TTC549 (cell line): ENCODE data around the gene EMC10.

Source experiments
- FAIRE-seq: peaks from 2 replicates; lab custom pipeline; 2012; peaks lifted over from hg19 to GRCh38; lab: Jason Lieb, UNC

Gene EMC10

DNA sequence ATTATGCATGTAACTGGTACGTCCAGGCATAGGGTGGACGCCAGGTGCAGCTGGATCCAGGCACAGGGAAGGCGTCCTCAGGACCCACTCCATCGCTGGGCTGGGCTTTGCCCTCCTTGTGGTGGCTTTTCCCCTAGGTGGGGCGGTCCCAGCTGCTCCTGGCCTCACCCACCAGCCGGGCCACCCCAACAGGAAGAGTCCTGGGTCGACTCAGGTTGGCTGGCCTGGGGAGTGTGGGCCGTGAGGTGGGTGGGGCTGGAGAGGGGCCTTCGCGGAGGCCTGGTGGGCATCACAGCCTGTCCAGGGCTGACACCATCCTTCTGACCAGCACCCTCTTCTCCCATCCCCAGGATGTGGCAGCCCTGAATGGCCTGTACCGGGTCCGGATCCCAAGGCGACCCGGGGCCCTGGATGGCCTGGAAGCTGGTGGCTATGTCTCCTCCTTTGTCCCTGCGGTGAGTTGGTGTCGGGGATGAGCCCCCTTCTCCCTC, 3.5 kb downstream of the EMC10 start:
- no peak for FAIRE-seq

DNA sequence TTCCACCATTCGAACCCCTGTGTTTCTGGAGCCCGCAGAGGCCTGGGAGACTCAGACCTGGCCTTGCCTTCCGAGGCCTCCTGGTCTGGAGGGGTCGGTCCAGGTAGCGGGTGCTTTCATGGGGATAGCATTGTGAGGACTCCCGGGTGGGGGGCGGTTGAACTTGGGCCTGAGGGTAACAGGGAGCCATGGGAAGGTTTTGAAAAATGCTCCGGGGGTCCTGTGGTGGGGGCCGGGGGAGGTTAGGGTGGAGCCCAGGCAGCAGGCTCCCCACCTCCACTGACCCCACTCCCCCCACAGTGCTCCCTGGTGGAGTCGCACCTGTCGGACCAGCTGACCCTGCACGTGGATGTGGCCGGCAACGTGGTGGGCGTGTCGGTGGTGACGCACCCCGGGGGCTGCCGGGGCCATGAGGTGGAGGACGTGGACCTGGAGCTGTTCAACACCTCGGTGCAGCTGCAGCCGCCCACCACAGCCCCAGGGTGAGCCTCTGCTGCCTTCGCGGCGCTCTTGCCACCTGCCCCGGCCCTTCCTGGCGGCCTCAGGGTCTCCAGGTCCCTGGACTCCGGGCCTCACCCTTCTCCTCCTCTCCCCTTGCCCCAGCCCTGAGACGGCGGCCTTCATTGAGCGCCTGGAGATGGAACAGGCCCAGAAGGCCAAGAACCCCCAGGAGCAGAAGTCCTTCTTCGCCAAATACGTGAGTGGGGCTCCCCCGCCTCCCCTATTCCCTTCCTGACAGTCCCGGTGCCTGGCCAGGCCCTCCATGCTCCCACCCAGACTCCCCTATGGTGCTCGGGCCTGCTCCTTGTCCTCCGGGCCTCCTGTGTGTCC, 4.2 kb downstream of the EMC10 start:
- no peak for FAIRE-seq

DNA sequence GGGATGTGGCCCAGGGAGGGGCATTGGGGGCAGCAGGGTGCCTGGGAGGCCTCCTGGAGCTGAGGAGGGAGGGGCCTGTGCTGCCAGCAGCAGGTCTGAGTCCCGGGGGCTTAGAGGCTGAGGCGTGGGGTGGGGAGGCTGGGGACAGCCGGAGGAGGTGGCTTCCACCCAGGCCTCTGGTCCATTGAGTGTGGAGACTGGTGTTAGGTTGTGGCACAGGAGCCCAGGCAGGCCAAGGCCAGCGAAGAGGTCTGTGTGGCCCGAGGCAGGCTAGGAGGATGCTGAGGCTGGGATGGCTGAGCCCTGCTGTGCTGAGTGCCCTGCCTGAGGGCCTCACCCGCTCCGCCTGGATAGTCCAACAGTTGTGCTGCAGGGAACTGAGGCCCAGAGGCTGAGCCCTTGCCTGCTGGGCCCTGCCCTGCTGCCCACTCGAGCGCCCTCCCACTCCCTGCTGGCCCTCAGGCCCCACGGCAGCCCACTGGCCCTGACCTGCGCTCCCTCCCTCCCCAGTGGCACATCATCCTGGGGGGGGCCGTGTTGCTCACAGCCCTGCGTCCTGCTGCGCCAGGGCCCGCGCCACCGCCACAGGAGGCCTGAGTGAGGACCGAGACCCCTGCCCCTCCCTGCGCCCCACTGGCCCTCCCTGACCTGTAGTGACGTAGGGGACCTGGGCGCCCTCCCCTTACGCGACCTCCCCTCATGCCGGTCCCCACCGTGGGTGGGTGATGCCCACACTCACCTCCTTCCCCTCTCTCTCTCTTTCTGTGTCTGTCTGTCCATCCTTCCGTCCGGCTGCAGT, 5.2 kb downstream of the EMC10 start:
- FAIRE-seq, result no peak

DNA sequence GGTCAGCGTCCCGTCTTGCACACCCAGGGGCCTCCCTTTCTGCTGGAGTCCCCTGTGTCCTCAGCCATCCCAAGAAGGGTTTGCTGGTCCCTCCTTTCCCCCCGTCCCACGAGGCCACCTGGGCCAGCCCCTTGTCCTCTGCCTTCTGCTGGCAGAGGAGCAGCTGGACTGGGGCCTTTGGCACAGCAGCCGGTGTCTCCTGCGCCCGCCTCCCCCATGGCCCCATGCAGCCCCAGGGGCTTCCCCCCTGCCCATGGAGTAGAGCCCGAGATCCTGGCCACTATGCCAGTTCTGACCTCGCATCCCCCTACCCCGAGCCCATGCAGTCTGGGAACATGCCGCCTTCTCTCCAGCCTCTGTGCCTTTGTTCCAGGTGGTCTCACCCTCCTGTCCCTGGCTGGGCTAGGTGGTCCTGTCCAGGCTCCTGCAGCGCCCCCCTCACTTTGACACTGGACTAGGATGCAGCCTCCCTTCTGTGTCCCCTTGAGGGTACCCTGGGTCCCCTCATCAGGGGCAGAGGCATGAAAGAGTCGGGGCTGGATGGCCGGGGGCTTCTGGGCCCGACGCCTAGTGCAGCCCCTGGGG, 6.1 kb downstream of the EMC10 start:
- FAIRE-seq, result no peak

- no peak for FAIRE-seq
Measured at GRCh38 chr19:50482916-50483315, 6.6 kb downstream of the EMC10 start.

DNA sequence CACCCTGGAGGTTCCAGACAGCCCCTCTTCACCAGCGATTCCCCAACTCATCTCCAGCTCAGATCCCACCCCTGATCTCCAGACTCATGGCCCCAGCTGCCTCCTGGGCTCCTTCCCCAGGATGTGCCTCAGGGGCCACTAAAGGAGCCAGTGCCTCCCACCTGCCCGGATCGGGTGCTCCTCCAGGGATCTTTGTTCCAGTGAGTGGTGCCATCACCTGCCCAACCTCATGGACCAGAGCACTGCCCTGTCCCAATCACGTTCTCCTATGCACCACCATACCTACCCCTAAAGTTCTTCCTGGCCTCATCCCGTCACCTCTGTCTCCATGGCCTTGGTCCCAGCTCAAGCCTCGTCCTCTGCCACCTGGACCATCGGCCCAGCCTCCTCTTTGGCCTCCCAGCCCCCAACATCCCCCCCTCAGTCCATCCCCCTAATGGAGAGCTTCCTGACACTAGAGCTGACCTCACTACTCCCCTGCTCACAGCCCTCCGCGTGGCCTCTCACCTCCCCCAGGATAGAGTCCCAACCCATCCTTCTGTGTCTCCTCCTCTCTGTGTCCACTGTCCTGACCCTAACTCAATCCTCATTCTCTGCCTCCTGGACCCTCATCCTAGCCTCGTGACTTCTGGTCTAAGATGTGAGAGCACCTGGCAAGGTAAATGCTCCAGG, 9.1 kb downstream of the EMC10 start:
- FAIRE-seq, result no peak

DNA sequence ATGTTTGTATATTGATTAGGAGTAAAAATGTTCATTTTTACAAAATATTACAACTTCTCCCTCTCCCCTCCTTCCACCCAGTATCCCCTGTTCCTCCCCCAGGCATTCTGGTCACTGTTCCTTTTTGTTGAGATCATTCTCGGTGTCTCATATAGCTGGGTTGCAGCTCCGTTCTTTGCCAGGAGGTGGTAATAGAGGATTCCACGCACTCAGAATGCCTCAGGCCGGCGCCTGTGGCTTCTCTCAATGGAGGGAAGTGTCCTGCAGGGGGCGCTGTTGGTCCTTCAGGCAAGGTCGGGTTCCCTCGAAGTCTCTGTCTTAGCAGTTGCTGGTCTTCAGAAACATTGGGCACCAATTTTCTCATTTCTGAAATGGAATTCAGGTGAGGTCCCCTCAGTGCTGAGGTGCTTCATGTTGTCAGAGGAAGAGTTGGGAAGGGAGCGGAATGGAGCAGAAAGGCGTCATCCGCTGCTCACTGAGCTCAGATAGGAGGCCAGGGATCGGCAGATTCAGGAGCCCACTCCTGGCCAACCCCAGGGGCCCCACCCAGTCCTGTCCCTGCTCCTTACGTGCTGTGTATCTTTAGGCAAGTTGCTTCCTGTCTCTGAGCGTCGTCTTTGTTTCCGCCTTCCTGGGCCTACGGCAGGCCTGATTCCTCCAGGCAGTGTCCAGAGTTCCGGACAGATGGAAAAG, 10.7 kb downstream of the EMC10 start:
- no peak for FAIRE-seq

GRCh38 chr19:50488389-50489194, 12.3 kb downstream of the EMC10 start:
- FAIRE-seq, result no peak

- no peak for FAIRE-seq
Measured at GRCh38 chr19:50489461-50490011, 13.2 kb downstream of the EMC10 start.

DNA sequence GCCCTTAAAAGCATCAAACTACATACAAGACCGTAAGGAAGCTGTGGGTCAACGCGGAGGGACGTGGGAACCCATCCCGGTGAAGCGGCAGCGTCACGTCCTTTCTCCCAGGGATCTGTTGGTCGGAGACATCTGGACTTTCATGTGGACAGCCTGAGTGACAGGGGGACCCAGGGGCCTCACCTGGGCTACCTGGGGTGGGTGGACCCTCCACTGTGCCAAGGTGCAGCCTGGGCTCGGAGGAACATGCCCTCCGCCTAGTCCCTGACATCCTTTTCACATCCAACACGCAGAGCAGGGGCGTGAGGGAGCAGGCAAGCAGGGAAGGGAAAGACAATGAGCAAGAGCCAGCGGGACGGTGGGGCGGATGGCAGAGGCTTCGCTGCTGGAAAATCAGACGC, 14.1 kb downstream of the EMC10 start:
- no peak for FAIRE-seq

GRCh38 chr19:50490991-50491472, 14.7 kb downstream of the EMC10 start:
- FAIRE-seq, result no peak

- FAIRE-seq, result no peak
Measured at GRCh38 chr19:50492303-50493052, 16.2 kb downstream of the EMC10 start.

GRCh38 chr19:50493171-50493570, 16.9 kb downstream of the EMC10 start:
- FAIRE-seq, result no peak

DNA sequence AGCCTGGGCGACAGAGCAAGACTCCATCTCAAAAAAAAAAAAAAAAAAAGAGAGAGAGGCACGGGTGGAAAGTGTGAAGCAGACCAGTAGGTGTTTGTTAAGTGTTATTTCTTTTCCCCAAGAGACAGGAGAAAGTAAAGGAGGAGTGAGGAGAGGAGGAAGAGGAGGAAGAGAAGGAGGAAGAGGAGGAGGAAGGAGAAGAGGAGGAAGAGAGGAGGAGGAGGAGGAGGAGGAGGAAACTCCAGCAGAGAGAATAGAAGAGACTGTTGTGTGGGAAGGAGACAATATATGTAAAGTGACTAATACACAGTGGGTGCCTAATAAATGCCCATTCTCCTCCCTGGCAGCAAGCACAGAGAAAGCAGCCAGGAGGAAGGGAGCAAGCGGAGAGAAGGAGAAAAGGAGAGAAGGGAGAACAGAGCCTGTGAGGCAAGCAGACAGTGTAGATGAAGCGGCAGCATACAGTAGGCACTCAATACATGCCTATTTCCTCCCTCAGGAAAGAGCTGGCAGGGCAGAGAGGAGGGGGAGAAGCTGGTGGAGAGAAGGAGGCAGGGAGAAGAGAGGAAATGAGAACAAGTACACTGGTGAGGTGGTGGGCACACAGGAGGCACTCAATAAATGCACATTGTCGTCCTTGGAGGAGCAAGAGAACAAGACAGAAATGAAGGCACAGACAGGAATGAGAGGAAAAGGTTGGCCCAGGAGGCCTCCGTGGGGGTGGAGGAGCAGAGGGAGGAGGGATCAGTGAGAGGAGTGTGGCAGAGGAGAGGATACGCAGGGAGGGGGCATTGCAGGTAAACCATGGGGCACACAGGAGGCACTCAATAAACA, 18.1 kb downstream of the EMC10 start:
- no peak for FAIRE-seq

DNA sequence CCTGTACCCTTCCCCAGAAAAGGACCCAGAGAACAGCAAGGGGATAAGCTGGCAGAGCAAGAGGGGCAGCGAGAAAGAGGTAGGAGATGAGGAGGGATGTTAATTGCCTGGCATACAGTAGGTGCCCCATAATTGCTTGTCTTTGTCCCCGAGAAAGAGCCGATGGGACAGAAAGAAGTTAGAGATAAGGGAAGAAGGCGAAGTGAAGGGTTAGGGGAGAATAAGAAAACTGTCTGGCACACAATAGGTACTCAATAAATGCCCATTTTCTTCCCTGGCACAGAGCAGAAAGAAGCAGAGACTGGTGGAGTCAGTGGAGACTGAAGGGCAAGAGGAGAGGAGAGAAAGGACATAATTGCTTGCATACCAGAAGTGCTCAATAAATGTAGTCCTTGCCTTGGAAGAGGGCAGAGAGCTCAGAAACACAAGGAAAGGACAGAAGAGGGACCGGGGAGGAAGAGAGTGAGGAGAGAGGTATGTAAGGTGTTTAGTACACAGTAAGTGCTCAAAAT, 18.8 kb downstream of the EMC10 start:
- FAIRE-seq, result no peak

DNA sequence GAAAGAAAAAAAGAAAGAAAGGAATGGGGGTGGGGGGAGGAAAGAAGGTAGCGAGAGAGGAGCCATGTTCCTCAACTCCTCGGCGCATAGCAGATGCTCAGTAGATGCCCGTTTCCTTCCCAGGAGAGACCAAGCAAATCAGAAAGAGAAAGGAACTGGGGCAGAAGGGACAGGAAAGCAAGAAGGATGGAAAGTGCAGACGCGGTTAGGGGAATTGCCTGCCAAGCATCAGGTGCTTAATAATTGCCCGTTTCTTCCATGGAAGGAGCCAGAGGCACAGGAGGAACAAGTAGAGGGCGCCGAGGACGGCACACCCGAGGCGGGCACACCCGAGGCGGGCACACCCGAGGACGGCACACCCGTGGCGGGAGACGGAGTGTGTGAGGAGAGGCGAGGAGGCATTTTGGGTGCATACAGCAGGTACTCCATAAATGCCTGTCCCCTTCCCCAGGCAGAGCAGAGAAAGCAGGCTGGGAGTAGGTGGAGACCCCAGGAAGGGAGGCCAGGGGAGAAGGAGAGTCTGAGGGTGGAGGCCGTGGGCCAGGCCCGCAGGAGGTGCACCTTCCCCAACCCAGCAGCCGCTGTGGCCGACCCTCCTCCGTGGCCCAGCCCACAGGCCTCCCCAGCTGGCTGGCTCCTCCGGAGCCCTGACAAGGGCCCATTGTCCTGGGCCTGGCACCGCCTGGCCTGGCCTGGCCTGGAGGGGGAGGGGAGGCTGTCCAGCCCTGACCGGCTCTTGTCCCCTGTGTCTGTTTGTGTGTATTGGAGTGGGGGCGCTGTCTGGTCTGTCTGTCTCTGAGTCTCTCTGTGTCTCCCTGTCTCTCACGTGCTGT, 20.1 kb downstream of the EMC10 start:
- FAIRE-seq, result no peak

- FAIRE-seq, result no peak
Measured at GRCh38 chr19:50497022-50497405, 20.7 kb downstream of the EMC10 start.
